ENCODE measurements around the gene TTLL11.

GRCh38 chr9:121968056-121968455 lies 125.1 kb downstream of the TTLL11 start:
- TF ChIP-seq CTCF (IDR thresholded peaks at IDR 0.05; ENCODE audit: insufficient read depth, low read depth, low read length) (no peak), EZH2 (IDR thresholded peaks at IDR 0.05; ENCODE audit: insufficient read depth, low read length) (no peak)
